ENCODE data around the gene PLB1.

The PLB1 gene

DNA sequence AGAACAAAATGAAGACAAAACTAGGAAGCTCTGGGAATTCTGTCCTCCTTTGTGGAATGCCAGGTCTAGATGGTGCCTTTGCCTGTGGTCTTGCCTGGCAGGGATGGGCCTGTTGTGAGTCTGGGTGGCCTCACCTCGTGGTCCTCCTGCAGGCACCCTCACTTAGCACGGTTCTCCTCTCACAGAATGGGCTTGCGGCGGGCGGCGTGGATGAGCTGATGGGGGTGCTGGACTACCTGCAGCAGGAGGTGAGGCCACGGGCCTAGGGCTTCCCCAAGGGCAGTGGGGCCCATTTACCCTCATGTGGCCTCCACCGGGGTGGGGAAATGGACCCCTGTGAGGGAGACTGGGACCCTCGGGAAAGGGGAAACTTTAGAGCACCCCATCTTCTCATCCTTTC lies 42.3 kb downstream of the PLB1 start:
- Histone ChIP-seq H3K4me2 (ENCODE audit: low read depth, low read length) (no peak overlapping the region), H3K9ac (ENCODE audit: low read length) (no peak overlapping the region), H3K27me3 (replicated peaks; ENCODE audit: insufficient read depth, low read length) (no peaks in the 10 kb centered on the region), H3K4me3 (ENCODE audit: low read length) (no peak overlapping the region), H4K20me1 (ENCODE audit: insufficient read depth, low read length) (no peaks in the 10 kb centered on the region), H3K27ac (ENCODE audit: low read length) (no peak overlapping the region), H3K9me2 (replicated peaks; ENCODE audit: insufficient read depth, low read length) (no peaks in the 10 kb centered on the region), H3K79me2 (ENCODE audit: low read length) (no peaks in the 10 kb centered on the region), H2AFZ (ENCODE audit: low read length) (no peak overlapping the region), H3F3A (ENCODE audit: insufficient read depth, low read length) (no peaks in the 10 kb centered on the region), H3K4me1 (ENCODE audit: low read length) (no peaks in the 10 kb centered on the region), H3K9me3 (replicated peaks; ENCODE audit: insufficient read depth, low read length) (no peaks in the 10 kb centered on the region), H3K36me3 (replicated peaks; ENCODE audit: insufficient read depth, low read length) (no peaks in the 10 kb centered on the region)
- no peak for TF ChIP-seq EZH2 (optimal IDR thresholded peaks at IDR 0.05; ENCODE audit: low read depth, low read length)
- no peak for TF ChIP-seq CTCF (IDR thresholded peaks at IDR 0.05; ENCODE audit: low read length)
- TF ChIP-seq EZH2phosphoT487 (IDR thresholded peaks at IDR 0.05; ENCODE audit: low read length) = no peak
- DNase-seq = no peak

DNA sequence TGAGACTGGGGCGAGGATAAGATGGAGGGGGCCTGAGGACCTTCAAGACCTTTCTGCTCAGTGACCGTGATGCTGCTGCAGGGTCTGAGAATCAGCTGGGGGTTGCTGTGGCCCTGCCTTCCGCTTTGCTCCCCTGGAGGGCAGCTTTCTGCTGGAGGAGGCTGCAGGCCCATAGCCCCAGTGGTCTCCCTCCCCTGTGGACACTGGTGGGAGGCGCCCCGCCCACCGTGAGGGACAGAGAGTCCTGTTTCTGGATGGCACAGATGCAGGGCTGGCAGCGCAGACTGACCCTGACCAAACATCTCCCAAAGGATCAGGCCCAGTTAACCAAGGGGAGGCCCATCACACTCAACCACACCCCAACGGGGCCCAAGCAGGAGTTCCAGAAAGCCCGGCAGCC lies 42.8 kb downstream of the PLB1 start:
- Histone ChIP-seq H3K27me3 (replicated peaks; ENCODE audit: insufficient read depth, low read length) (no peaks in the 10 kb centered on the region), H3K36me3 (replicated peaks; ENCODE audit: insufficient read depth, low read length) (no peaks in the 10 kb centered on the region)

DNA sequence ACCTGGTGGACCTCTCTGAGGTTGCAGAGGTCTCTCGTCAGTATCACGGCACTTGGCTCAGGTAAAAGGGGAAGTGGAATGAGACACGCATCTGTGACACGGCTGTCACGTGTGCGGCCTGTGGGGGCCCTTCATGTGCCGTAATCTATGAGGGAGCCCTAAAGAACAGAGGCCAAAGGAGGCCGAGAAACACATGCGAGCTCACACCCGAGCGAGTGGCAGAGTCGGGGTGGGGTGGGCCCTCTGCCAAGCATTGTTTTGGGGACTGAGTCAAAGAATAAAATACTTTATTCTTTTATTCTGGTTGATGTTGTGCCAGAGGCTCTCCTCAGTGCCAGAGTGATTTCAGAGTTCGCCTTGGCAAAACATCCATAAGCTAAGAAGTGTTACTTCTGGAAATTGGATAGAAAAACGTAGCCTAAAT lies 43.3 kb downstream of the PLB1 start:
- no peak for DNase-seq
- peaks cover 3% of the 10 kb centered on the region for H3K4me1 ChIP-seq (ENCODE audit: low read length)
- H3K79me2 ChIP-seq (ENCODE audit: low read length) = no peaks in the 10 kb centered on the region
- no peak overlapping the region for H3K27ac ChIP-seq (ENCODE audit: low read length)
- no peaks in the 10 kb centered on the region for H3K9me2 ChIP-seq (replicated peaks; ENCODE audit: insufficient read depth, low read length)
- H3K27me3 ChIP-seq (replicated peaks; ENCODE audit: insufficient read depth, low read length) = no peaks in the 10 kb centered on the region
- H3K36me3 ChIP-seq (replicated peaks; ENCODE audit: insufficient read depth, low read length) = no peaks in the 10 kb centered on the region
- H3K9ac ChIP-seq (ENCODE audit: low read length) = no peak overlapping the region
- H3K4me2 ChIP-seq (ENCODE audit: low read depth, low read length) = no peak overlapping the region
- no peaks in the 10 kb centered on the region for H4K20me1 ChIP-seq (ENCODE audit: insufficient read depth, low read length)
- no peak overlapping the region for H3K4me3 ChIP-seq (ENCODE audit: low read length)
- H3F3A ChIP-seq (ENCODE audit: insufficient read depth, low read length) = 0 out of 2 replicates have a peak, but pooled peaks cover under 1% of the 10 kb centered on the region
- H3K9me3 ChIP-seq (replicated peaks; ENCODE audit: insufficient read depth, low read length) = no peaks in the 10 kb centered on the region
- H2AFZ ChIP-seq (ENCODE audit: low read length) = no peak overlapping the region
- TF ChIP-seq EZH2 (optimal IDR thresholded peaks at IDR 0.05; ENCODE audit: low read depth, low read length) (no peak), EZH2phosphoT487 (IDR thresholded peaks at IDR 0.05; ENCODE audit: low read length) (no peak), CTCF (IDR thresholded peaks at IDR 0.05; ENCODE audit: low read length) (no peak)

More for the DNA sequence above, 42.8 kb downstream of the PLB1 start:
- Histone ChIP-seq H3K9ac (ENCODE audit: low read length) (no peak overlapping the region), H3F3A (ENCODE audit: insufficient read depth, low read length) (no peaks in the 10 kb centered on the region), H3K79me2 (ENCODE audit: low read length) (no peaks in the 10 kb centered on the region), H4K20me1 (ENCODE audit: insufficient read depth, low read length) (no peaks in the 10 kb centered on the region), H3K9me3 (replicated peaks; ENCODE audit: insufficient read depth, low read length) (no peaks in the 10 kb centered on the region), H3K4me2 (ENCODE audit: low read depth, low read length) (no peak overlapping the region), H3K9me2 (replicated peaks; ENCODE audit: insufficient read depth, low read length) (no peaks in the 10 kb centered on the region), H3K4me1 (ENCODE audit: low read length) (no peaks in the 10 kb centered on the region), H3K4me3 (ENCODE audit: low read length) (no peak overlapping the region), H3K27ac (ENCODE audit: low read length) (no peak overlapping the region), H2AFZ (ENCODE audit: low read length) (no peak overlapping the region)
- no peak for TF ChIP-seq EZH2phosphoT487 (IDR thresholded peaks at IDR 0.05; ENCODE audit: low read length)
- no peak for TF ChIP-seq CTCF (IDR thresholded peaks at IDR 0.05; ENCODE audit: low read length)
- no peak for TF ChIP-seq EZH2 (optimal IDR thresholded peaks at IDR 0.05; ENCODE audit: low read depth, low read length)
- DNase-seq = no peak

Data from MM.1S (cell line).